ENCODE data around the gene OR6B2. TPM values are rescaled to one million over a fixed set of nuclear protein-coding genes. Genes with fewer than 3 reads are reported as not detected.

Gene OR6B2
- total and polyA plus RNA-seq, 11 donors, result not detected

DNA sequence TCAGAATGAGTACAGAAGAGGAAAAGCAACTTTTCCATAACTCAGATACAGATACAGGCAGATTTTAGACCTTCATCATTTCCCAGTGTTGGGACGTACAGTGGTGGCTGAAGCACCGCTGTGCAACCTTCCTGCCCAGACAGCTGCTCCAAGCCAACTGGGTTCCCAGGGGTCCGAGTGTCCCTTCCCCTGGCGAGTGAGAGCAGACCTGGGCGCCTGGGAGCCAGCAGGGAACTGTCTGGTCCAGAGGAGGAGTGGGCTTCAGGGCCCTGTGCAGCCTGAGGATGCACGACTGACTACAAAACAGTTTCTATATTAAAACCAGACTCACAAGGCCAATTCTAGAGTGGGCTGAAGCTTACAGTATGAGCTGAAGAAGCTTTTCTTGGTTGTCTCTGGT lies 11.1 kb upstream of the OR6B2 start:
- Histone ChIP-seq H3K27me3 (peaks cover 0 to 47% (median 6%) of the 10 kb centered on the region in 9 donors), H3K36me3 (no peaks in the 10 kb centered on the region), H3K27ac (no peak overlapping the region), H3K4me3 (no peak overlapping the region), H3K9me3 (no peaks in the 10 kb centered on the region), H3K4me1 (no peaks in the 10 kb centered on the region)
- ATAC-seq (no peak), DNase-seq (no peak)
- WGBS, 4 donors, result 50 to 89% (median 75%) methylated on average over 5 to 6 of the region's 6 CpGs
- TF ChIP-seq, protein P1, sequence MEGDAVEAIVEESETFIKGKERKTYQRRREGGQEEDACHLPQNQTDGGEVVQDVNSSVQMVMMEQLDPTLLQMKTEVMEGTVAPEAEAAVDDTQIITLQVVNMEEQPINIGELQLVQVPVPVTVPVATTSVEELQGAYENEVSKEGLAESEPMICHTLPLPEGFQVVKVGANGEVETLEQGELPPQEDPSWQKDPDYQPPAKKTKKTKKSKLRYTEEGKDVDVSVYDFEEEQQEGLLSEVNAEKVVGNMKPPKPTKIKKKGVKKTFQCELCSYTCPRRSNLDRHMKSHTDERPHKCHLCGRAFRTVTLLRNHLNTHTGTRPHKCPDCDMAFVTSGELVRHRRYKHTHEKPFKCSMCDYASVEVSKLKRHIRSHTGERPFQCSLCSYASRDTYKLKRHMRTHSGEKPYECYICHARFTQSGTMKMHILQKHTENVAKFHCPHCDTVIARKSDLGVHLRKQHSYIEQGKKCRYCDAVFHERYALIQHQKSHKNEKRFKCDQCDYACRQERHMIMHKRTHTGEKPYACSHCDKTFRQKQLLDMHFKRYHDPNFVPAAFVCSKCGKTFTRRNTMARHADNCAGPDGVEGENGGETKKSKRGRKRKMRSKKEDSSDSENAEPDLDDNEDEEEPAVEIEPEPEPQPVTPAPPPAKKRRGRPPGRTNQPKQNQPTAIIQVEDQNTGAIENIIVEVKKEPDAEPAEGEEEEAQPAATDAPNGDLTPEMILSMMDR (IDR thresholded peaks at IDR 0.05), result no peak
- no peak for TF ChIP-seq POLR2A (IDR thresholded peaks at IDR 0.05)
- intact Hi-C loops (cut with DNase I), result no loop called here

DNA sequence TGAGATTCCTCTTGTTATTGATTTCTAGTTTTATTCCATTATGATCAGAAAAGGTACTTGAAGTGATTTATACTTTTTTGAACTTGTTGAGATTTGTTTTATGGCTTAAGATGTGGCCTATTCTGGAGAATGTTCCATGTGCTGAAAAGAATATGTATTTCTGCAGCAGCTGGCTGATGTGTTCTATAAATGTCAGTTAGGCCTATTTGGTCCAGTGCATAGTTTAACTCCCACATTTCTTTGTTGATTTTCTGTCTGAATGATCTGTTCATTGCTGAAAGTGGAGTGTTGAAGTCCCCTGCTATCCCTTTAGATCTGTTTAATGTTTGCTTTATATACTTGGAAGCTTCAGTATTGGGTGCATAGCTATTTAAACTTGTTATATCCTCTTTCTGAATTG lies 7.1 kb upstream of the OR6B2 start:
- no peak for DNase-seq
- Histone ChIP-seq H3K9me3 (no peaks in the 10 kb centered on the region), H3K36me3 (no peaks in the 10 kb centered on the region), H3K27ac (no peak overlapping the region), H3K27me3 (peaks cover 0 to 40% (median 3%) of the 10 kb centered on the region in 9 donors), H3K4me1 (no peaks in the 10 kb centered on the region), H3K4me3 (no peak overlapping the region)
- no peak for ATAC-seq
- intact Hi-C loops (cut with DNase I), result no loop called here
- TF ChIP-seq POLR2A (IDR thresholded peaks at IDR 0.05), result no peak
- TF ChIP-seq, protein P1 (IDR thresholded peaks at IDR 0.05), result no peak

DNA sequence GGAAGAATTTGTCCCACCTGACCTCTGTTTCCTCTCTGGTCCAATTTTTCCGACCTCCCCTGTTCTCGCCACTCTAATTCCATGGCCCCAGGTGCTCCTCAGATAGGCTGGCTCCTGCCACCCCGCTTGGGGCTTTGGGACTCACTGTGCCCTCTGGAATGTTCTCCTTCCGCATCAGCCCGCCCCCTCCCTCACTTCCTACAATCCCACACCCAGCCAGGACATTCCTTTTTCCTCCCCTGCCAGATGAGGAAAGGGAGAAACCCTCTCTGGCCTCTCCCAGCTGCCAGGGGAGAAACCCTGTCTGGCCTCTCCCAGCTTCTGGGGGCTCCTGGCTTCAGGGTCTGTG lies 3.1 kb upstream of the OR6B2 start:
- Histone ChIP-seq H3K4me1 (no peaks in the 10 kb centered on the region), H3K27me3 (peaks cover 0 to 17% (median 2%) of the 10 kb centered on the region in 9 donors), H3K4me3 (no peak overlapping the region), H3K9me3 (no peaks in the 10 kb centered on the region), H3K27ac (no peak overlapping the region), H3K36me3 (no peaks in the 10 kb centered on the region)
- DNase-seq (no peak), ATAC-seq (no peak)
- TF ChIP-seq, protein P1 (IDR thresholded peaks at IDR 0.05), result no peak
- TF ChIP-seq POLR2A (IDR thresholded peaks at IDR 0.05), result no peak
- WGBS, 4 donors, result 28 to 41% (median 37%) methylated on average over 5 of the region's 5 CpGs
- intact Hi-C loops (cut with DNase I), result no loop called here

DNA sequence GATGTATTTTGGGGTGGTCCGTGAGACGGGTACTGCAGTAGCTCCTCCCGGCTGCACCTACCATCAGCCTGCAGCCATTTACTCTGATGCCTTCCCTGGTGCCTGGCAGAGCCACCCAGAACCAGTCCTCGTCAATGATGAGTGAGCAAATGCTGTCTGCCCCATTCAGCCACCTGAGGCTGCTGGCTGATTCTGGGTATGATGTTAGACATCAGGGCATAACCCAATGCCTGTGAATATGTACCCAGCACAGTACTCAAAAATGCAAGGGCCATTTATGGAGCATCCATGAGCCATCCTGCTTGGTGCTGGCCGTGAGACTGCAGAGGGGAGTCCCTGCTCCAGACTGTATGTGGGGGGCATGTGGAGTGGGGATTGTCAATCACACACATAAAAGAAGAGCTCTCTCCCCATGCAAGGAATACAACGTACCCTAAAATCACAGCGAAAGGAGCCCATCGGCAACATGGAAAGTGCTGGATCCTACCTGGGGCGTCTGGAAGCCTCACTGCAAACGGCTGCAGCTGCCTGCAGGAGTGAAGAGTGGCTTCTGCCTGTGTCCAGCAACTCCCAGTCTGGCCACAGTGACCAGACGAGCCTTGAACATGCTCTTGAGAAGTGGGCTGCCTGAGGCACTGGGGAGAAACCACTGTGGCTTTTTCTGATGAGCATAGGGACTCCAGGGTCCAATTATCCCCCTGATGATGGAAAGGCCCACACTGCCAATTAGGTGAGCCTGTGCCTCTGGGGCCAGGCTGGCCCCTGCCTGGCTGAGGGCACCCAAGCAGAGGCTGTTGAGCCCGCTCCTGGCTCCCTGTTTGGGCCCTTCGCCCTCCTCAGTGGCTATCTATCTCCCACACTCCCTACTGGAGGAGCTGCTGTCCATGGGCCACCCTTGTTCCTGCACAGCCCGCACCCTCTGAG lies 2.4 kb upstream of the OR6B2 start:
- 66 to 70% (median 69%) methylated on average over 11 to 14 of the region's 14 CpGs for WGBS, 4 donors
- Histone ChIP-seq H3K36me3 (no peaks in the 10 kb centered on the region), H3K4me3 (no peak overlapping the region), H3K27ac (no peak overlapping the region), H3K27me3 (peaks cover 0 to 17% (median 2%) of the 10 kb centered on the region in 9 donors), H3K9me3 (no peaks in the 10 kb centered on the region), H3K4me1 (no peaks in the 10 kb centered on the region)
- DNase-seq, result no peak
- TF ChIP-seq, protein P1 (IDR thresholded peaks at IDR 0.05), result no peak
- TF ChIP-seq POLR2A (IDR thresholded peaks at IDR 0.05), result no peak
- peak in 1 of 4 donors; percentile 14 for ATAC-seq
- intact Hi-C loops (cut with DNase I), result no loop called here

Measured in heart left ventricle (tissue), 16 donors.